KG1 (cell line): ENCODE measurements around the gene GNA15.
A peak's percentile ranks its signal among the peaks of the same experiment; 100 is the strongest.
"Not testable (repeated sequence)": the region's sequence is repeated elsewhere in the genome, so short reads cannot be mapped to it uniquely, and the experiment has no call there.

Experiments
- DNase-seq: peaks from one replicate; lab custom pipeline; 2025; lab: John Stamatoyannopoulos, UW

Gene GNA15

GRCh38 chr19:3149526-3150505 lies 14.0 kb downstream of the GNA15 start:
- DNase-seq: no peak

GRCh38 chr19:3150739-3151329 lies 15.0 kb downstream of the GNA15 start:
- DNase-seq: no peak

- no peak for DNase-seq
These were observed 16.0 kb downstream of the GNA15 start for GRCh38 chr19:3151563-3152418.

- DNase-seq: no peak
These were observed 16.6 kb downstream of the GNA15 start for GRCh38 chr19:3152419-3152780.

GRCh38 chr19:3153286-3154230 lies 17.7 kb downstream of the GNA15 start:
- DNase-seq: no peak

- not testable (repeated sequence) for DNase-seq
These were observed 18.6 kb downstream of the GNA15 start for GRCh38 chr19:3154447-3154846.

GRCh38 chr19:3154957-3155736 lies 19.3 kb downstream of the GNA15 start:
- peak; percentile 67 for DNase-seq

- no peak for DNase-seq
These were observed 21.4 kb downstream of the GNA15 start for GRCh38 chr19:3157096-3157845.

- no peak for DNase-seq
These were observed 23.7 kb downstream of the GNA15 start for GRCh38 chr19:3159565-3159964.

- no peak for DNase-seq
These were observed 24.4 kb downstream of the GNA15 start for GRCh38 chr19:3160219-3160618.

- no peak for DNase-seq
These were observed 25.6 kb downstream of the GNA15 start for GRCh38 chr19:3161453-3161852.

GRCh38 chr19:3162418-3163229 lies 26.8 kb downstream of the GNA15 start:
- DNase-seq: no peak

GRCh38 chr19:3163230-3163886 lies 27.5 kb downstream of the GNA15 start:
- DNase-seq: no peak

- DNase-seq: no peak
These were observed 28.1 kb downstream of the GNA15 start for GRCh38 chr19:3163943-3164342.

GRCh38 chr19:3167533-3168272 lies 31.9 kb downstream of the GNA15 start:
- no peak for DNase-seq

GRCh38 chr19:3171894-3172672 lies 36.2 kb downstream of the GNA15 start:
- no peak for DNase-seq

GRCh38 chr19:3172673-3173000 lies 36.8 kb downstream of the GNA15 start:
- DNase-seq: not testable (repeated sequence)
